Panc1 (cell line): ENCODE results near the gene CARD10. TPM values are rescaled to one million over a fixed set of nuclear protein-coding genes. Genes with fewer than 3 reads are reported as not detected.
A peak's percentile ranks its signal among the peaks of the same experiment; 100 is the strongest.

ENCODE experiments used
- ATAC-seq: fragments of 200-7000 bp; cut with Tn5 transposase; 2 replicates; pipeline ENCODE4 v1.9.1; 2020; ENCODE audit warnings: mild to moderate bottlenecking, moderate library complexity
- BruUV-seq: library from RNA; stranded (reverse); fragments of 400-500 nt; replicated peaks from 2 replicates; lab custom pipeline; 2021; lab: Mats Ljungman, UMichigan
- CTCF ChIA-PET: fragments of 300-600 bp; sonication (Branson Sonifier 250); formaldehyde crosslinking; loops from one replicate; lab custom pipeline; 2022; ENCODE audit warnings: antibody characterized with exemption; lab: Charles Lee
- POLR2A ChIA-PET: fragments of 300-600 bp; sonication (Branson Sonifier 250); formaldehyde crosslinking; loops from one replicate; lab custom pipeline; 2022; ENCODE audit warnings: antibody characterized with exemption; lab: Charles Lee
- DNase-seq: peaks from one replicate; pipeline ENCODE4 v3.0.0-alpha.2; 2010; ENCODE audit warnings: low read depth, low spot score
- H3K27ac ChIP-seq: 2 replicates; pipeline ENCODE4 v1.5.1; 2011; ENCODE audit warnings: mild to moderate bottlenecking, low read length, inconsistent platforms
- H3K27me3 ChIP-seq: fragments of 200-500 bp; sonication (Bioruptor generic); 2 replicates; pipeline ENCODE4 v1.6.0; 2014; ENCODE audit warnings: low read length, inconsistent platforms; ENCODE audit not compliant: control insufficient read depth, insufficient read depth
- H3K36me3 ChIP-seq: fragments of 200-500 bp; sonication (Bioruptor generic); 2 replicates; pipeline ENCODE4 v1.5.1; 2014; ENCODE audit warnings: inconsistent platforms, mild to moderate bottlenecking, low read length, moderate library complexity; ENCODE audit not compliant: control insufficient read depth, insufficient read depth
- H3K4me1 ChIP-seq: 2 replicates; pipeline ENCODE4 v1.5.1; 2011; ENCODE audit warnings: inconsistent platforms, mild to moderate bottlenecking, low read length, moderate library complexity; ENCODE audit not compliant: control insufficient read depth, insufficient read depth
- H3K4me3 ChIP-seq, 2 experiments: 2 replicates each; pipeline ENCODE4 v1.5.1; 2011 to 2012; ENCODE audit warnings: low read depth in 2 of 2, low read length in 2 of 2, mild to moderate bottlenecking in 2 of 2, inconsistent platforms in 1 of 2, moderate library complexity in 1 of 2
- H3K9me3 ChIP-seq: fragments of 200-500 bp; sonication (Bioruptor generic); 2 replicates; pipeline ENCODE4 v1.5.1; 2014; ENCODE audit warnings: low read depth, mild to moderate bottlenecking, inconsistent platforms, low read length, moderate library complexity; ENCODE audit not compliant: control insufficient read depth, insufficient read depth
- POLR2AphosphoS5 ChIP-seq: IDR thresholded peaks from 2 replicates; pipeline ENCODE4 v1.6.1; 2012; ENCODE audit warnings: mild to moderate bottlenecking, low read depth, low read length, moderate library complexity
- REST ChIP-seq, 2 experiments: IDR thresholded peaks; 2 replicates each; pipeline ENCODE4 v1.6.1; 2011 to 2012; ENCODE audit warnings: low read depth in 2 of 2, control low read depth in 1 of 2, low read length in 1 of 2, mild to moderate bottlenecking in 1 of 2, moderate library complexity in 1 of 2; ENCODE audit not compliant: insufficient read depth in 1 of 2
- SIN3A ChIP-seq: IDR thresholded peaks from 2 replicates; pipeline ENCODE4 v1.6.1; 2012; ENCODE audit warnings: low read depth, mild to moderate bottlenecking, low read length, moderate library complexity, borderline replicate concordance; ENCODE audit not compliant: insufficient read depth
- TCF7L2 ChIP-seq: IDR thresholded peaks from 2 replicates; pipeline ENCODE4 v1.6.1; 2011; ENCODE audit warnings: mild to moderate bottlenecking, low read depth, low read length, inconsistent platforms
- in situ Hi-C: cut with HindIII; loops from 2 replicates; pipeline ENCODE4 v1.10.0; 2016; ENCODE audit warnings: low sequenced_read_pairs, low pct_unique_long_range_greater_than_20kb
- intact Hi-C: fragments of 100-400 bp; cut with micrococcal nuclease; formaldehyde crosslinking; loops from one replicate; pipeline ENCODE4 v1.10.0; 2022; ENCODE audit not compliant: unreplicated experiment
- total RNA-seq: library from RNA; stranded (reverse); gene quantifications from one replicate; pipeline ENCODE4 v1.2.1, GENCODE V29; 2021; ENCODE audit not compliant: unreplicated experiment
- TF ChIP-seq, protein P1 (sequence below): fragments of 450-650 bp; IDR thresholded peaks from 2 replicates; pipeline ENCODE4 v1.5.1; 2017; ENCODE audit warnings: mild to moderate bottlenecking

Gene CARD10
- total RNA-seq, 1 experiment from 2014 or later: 43.1 TPM

DNA sequence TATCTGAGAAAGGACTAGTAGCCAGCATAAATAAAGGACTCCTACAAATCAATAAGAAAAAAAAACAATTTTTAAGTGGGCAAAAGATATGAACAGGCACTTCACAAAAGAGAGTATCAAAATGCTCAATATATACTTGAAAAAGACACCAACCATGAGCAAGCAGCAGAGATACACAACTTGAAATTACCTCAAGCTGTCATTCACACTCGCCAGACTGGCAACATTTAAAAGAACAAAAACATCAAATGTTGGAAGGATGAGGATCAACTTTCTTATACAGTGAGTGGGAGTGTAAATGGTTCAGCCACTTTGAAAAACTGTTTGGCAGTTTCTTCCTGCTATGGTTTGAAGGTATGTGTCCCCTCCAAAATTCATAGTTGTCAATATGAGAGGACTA lies 68.0 kb downstream of the CARD10 start:
- Histone ChIP-seq H3K27ac (no peak overlapping the region), H3K36me3 (no peaks in the 10 kb centered on the region), H3K4me3 (no peak overlapping the region), H3K9me3 (no peaks in the 10 kb centered on the region; the same call in 1 of the 2 replicates), H3K27me3 (no peaks in the 10 kb centered on the region), H3K4me1 (peaks cover 16% of the 10 kb centered on the region)
- POLR2A ChIA-PET: no interaction called here
- ATAC-seq: no peak
- no peak for TF ChIP-seq REST (IDR thresholded peaks at IDR 0.05; ENCODE audit: insufficient read depth in 1 of 2, low read depth in 2 of 2, low read length in 1 of 2)
- TF ChIP-seq SIN3A: no peak
- TF ChIP-seq, protein P1, sequence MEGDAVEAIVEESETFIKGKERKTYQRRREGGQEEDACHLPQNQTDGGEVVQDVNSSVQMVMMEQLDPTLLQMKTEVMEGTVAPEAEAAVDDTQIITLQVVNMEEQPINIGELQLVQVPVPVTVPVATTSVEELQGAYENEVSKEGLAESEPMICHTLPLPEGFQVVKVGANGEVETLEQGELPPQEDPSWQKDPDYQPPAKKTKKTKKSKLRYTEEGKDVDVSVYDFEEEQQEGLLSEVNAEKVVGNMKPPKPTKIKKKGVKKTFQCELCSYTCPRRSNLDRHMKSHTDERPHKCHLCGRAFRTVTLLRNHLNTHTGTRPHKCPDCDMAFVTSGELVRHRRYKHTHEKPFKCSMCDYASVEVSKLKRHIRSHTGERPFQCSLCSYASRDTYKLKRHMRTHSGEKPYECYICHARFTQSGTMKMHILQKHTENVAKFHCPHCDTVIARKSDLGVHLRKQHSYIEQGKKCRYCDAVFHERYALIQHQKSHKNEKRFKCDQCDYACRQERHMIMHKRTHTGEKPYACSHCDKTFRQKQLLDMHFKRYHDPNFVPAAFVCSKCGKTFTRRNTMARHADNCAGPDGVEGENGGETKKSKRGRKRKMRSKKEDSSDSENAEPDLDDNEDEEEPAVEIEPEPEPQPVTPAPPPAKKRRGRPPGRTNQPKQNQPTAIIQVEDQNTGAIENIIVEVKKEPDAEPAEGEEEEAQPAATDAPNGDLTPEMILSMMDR: no peak
- no peak for TF ChIP-seq TCF7L2
- TF ChIP-seq POLR2AphosphoS5: no peak
- no peak for DNase-seq
- in situ Hi-C loops: no loop called here
- BruUV-seq: no TSS peak
- intact Hi-C loops: no loop called here
- CTCF ChIA-PET: no interaction called here

GRCh38 chr22:37449331-37450001 lies 69.7 kb downstream of the CARD10 start:
- intact Hi-C loops: no loop called here
- ChIA-PET CTCF (no interaction called here), POLR2A (no interaction called here)
- in situ Hi-C loops: no loop called here
- Histone ChIP-seq H3K27ac (no peak overlapping the region), H3K9me3 (no peaks in the 10 kb centered on the region; the same call in 1 of the 2 replicates), H3K4me3 (no peak overlapping the region), H3K4me1 (no peaks in the 10 kb centered on the region), H3K36me3 (no peaks in the 10 kb centered on the region), H3K27me3 (no peaks in the 10 kb centered on the region)
- no peak for DNase-seq
- peak; percentile 39; the same call in 1 of the 2 replicates for ATAC-seq
- BruUV-seq: no TSS peak
- TF ChIP-seq REST (IDR thresholded peaks at IDR 0.05; ENCODE audit: insufficient read depth in 1 of 2, low read depth in 2 of 2, low read length in 1 of 2) (no peak), TCF7L2 (no peak), POLR2AphosphoS5 (no peak), SIN3A (no peak)
- TF ChIP-seq, protein P1: no peak
